Activated gamma-delta T cell (primary cell): ENCODE measurements around the gene ZNF513.
A peak's percentile ranks its signal among the peaks of the same experiment; 100 is the strongest.

ENCODE experiments used
- DNase-seq: peaks from one replicate; lab custom pipeline; 2025; lab: John Stamatoyannopoulos, UW

ZNF513 gene

GRCh38 chr2:27390822-27391679 is 10.5 kb upstream of the ZNF513 start:
- DNase-seq: no peak

DNA sequence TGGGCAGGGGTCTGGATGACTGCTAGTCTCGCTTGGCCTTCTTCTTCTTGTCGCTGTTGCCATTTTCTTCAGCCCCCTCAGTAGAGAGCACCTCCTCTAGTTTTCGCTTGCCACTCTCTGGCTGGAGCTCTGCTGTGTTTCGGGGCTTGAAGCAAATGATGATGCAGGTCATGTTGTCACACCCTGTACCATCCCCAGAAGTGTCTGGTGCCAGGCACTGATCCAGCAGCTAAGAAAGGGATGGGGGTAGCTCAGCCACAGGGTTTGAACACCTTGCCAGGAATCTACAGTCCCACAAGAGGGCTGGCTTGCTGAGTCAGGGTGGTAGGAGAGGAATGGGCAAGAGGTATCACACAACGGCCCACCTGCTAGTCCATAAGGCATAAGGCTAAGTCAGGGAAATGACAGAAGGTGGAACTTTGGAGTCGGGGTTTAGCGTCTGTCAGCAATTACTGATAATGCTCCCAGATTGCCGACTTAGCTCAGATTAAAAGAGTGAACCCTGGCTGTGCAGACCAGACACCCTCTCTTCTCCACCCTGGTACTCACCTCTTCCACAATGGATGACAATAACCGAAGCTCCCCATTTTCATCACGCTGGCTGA is 1.1 kb upstream of the ZNF513 start:
- no peak for DNase-seq

GRCh38 chr2:27379836-27380625 is 503 bp downstream of the ZNF513 start:
- no peak for DNase-seq

DNA sequence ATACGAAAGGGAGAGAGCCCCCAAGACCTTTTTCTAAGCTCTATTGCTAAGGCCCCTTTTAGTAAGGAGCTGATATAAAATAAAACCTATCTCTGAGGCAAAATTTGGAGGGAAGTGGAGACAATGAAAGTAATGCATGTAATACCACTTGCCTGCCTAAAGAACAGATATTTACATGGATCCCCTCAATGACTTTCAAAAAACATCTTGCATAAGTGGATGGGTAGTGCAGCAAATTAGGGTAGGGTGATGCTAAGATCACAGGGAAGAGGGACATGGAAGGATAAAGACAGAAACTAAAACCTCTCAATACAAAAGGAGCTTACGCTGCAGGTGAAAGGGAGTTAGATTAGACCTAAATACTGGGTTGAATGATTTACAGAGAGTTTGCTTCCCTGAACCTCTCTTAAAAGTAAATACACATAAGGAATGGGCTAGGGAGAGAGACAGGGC is 1.1 kb downstream of the ZNF513 start:
- DNase-seq: no peak

- no peak for DNase-seq
Measured at GRCh38 chr2:27378809-27379290, 1.7 kb downstream of the ZNF513 start.

- no peak for DNase-seq
Measured at GRCh38 chr2:27378096-27378808, 2.3 kb downstream of the ZNF513 start.

DNA sequence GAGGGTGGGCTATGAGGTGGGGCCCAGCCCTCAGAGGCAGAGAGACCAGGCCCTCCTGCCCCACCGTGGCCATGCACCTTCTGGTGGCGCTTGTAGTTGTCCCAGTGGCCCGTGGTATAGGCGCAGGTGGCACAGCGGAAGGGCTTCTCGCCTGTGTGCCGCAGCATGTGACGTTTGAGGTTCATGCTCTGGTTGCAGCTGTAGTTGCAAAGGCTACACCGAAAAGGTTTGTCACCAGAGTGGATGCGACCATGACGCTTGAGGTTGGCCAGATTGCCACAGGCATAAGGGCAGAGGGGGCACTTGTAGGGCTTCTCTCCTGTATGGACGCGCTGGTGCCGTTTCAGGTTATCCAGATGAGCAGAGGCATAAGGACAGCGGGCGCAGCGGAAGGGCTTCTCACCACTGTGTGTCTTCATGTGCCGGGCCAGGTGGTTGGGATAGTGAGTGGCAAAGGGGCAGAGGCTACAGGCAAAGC is 2.9 kb downstream of the ZNF513 start:
- DNase-seq: no peak

DNA sequence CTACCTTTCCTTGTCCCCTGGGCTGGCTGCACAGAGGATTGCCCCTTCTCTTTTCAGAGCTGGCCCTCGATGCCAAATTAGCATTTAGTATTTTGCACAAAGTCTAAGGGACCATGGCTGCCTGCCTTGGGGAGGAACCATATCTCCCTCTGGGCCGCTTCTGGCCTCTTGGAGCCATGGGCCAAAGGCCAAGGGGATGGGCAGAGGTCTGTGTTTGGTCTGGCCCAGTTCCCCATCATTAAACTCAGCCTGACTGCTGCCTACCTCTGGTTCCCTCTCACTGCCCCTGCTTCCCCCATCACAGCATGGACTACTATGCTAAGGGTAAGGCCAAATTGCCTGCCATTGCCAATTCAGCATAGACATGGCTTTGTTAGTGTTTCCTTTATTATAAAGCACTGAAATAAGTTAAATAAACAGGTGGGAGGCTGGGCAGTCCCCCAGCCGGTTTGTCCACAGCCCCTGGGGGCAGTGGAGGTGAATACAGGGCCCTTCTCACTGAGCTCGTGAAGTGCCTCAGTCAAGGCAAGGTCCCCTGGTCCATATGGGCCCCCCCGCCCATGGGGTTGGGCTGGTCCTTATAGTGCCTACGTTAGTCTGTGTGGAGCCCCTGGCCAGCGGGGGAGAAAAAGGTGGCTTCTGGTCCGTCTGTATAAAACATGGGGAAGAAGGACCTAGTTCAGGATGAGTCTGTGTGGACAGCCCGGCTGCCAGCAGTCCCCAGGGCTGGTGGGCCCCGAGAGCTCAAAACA is 3.5 kb downstream of the ZNF513 start:
- DNase-seq: no peak

DNA sequence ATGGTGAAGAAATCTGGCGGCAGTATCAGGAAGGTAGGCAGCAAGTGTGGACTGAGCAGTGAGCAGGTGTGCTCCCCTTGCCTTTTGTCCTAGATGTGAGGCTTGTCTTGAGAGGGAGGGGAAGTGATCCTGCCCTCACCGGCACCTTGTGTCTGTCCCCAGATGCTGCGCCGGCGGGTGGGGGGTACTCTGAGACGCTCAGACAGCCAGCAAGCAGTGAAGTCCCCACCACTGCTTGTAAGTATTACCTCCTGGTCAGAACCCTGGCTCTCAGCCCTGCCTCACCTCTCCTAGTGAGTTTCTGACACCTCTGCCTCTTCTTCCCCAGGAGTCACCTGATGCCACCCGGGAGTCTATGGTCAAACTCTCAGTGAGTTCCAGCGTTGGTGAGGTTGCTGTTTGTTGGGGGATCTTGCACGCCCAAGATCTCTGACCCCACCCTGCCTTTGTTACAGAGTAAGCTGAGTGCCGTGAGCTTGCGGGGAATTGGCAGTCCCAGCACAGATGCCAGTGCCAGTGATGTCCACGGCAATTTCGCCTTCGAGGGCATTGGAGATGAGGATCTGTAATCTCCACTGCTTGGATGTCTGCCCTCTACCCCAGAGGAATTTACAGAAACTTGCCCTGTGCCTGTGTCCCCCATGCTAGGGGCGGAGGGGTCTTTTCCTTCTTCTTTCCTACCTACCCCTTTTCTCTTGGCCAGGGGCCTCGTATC is 4.2 kb downstream of the ZNF513 start:
- no peak for DNase-seq

DNA sequence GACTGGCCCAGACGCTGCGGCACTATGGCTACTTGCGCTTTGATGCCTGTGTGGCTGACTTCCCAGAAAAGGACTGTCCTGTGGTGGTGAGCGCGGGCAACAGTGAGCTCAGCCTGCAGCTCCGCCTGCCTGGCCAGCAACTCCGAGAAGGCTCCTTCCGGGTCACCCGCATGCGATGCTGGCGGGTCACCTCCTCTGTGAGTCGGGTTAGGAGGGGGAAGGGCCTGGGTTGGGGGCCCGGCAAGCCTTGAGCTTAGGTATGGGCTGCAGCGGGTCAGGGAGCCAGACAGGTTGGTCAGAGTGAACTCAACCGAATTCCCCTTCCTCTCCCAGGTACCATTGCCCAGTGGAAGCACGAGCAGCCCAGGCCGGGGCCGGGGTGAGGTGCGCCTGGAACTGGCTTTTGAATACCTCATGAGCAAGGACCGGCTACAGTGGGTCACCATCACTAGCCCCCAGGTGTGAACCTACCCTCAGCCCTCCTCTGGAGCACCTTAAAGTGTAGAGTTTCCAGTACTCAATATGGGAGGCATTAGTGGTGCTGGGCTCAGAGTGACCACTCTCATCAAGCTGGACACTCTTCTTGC is 4.9 kb downstream of the ZNF513 start:
- no peak for DNase-seq

- no peak for DNase-seq
Measured at GRCh38 chr2:27373567-27373966, 7.0 kb downstream of the ZNF513 start.

- no peak for DNase-seq
Measured at GRCh38 chr2:27372937-27373336, 7.6 kb downstream of the ZNF513 start.

- DNase-seq: no peak
Measured at GRCh38 chr2:27370816-27371620, 9.5 kb downstream of the ZNF513 start.

DNA sequence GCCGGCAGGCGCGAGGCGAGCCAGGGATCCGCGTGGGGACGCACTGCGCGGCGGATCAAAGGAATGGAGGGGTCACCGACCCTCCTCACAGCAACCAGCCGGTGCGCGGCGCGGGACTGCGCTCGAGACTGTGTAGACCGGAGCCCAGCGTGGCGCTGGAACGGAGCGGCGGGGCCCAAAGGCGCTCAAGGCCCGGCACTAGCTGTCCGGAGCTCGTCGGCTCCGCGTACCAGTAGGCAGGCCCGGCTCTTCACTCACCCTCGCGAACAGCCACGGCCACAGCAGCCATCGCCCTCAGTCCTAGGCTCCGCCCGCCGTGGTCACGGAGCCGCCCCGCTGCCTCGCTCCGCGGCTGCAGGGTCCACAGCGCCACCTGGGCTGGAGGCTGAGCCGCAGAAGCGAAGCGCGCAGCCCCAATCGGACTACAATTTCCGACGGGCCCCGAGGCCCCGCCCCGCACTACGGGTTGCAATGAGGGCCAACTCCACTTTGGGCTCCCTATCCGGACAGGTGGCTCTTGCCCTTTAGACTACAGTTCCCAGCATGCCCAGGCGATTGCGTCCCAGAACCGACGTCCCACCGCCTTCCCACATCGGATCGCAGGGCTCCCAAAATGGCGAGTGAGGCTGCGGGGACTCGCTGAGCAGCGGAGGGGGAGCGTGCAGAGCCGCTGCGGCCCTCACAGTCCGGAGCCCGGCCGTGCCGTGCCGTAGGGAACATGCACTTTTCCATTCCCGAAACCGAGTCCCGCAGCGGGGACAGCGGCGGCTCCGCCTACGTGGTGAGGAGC is 10.3 kb downstream of the ZNF513 start, which contains the start of the genes EIF2B4 and SNX17:
TSS of gene EIF2B4 (minus strand) at position 313 of the 790 bp plus-strand sequence. CDS start at position 289, 24 bp downstream.
TSS of gene SNX17 (plus strand) at position 591 of the 790 bp plus-strand sequence. CDS start at position 719, 128 bp downstream.
- DNase-seq: peak; percentile 99

DNA sequence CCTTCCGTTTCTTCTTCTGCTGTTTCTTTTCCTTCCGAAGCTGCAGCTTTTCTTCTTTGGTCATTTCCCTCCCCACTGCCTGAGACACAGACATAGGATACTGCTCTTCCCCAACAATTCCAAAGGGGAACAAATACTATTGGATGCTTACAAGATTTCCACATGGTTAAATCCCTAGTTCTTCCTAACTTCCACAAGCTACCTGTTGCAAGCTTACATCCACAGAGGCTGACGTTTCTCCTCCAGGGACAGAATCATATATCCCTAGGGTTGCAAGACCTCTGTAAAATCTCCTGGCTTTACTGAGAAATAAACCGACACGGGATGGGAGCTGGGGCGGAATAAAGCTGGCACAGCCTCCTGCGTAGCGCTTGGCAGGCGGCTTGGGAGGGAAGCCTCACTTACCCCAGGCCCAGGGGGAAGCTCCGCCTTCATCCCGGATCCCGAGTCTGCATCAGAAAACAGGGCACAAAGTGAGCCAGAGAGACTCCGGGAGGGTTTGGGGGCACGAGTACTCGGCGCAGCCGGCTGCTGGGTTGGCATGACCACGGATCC is 11.0 kb downstream of the ZNF513 start:
- no peak for DNase-seq

DNA sequence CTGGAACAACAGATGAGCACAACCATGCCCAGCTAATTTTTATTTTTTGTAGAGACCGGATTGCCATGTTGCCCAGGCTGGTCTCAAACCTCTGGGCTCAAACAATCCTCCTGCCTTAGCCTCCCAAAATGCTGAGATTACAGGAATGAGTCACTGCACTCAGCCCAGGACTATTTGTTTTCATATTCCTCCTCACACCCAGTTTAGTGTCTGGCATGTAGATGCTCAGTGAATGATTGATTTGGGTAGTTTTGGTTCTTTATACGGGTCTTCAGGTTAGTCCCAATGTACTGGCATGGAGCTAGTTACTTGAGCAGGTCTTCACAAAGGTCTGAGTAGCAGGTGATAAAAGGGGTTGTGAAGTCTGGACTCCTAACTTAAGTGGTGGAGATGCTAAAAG is 16.6 kb downstream of the ZNF513 start:
- DNase-seq: no peak

DNA sequence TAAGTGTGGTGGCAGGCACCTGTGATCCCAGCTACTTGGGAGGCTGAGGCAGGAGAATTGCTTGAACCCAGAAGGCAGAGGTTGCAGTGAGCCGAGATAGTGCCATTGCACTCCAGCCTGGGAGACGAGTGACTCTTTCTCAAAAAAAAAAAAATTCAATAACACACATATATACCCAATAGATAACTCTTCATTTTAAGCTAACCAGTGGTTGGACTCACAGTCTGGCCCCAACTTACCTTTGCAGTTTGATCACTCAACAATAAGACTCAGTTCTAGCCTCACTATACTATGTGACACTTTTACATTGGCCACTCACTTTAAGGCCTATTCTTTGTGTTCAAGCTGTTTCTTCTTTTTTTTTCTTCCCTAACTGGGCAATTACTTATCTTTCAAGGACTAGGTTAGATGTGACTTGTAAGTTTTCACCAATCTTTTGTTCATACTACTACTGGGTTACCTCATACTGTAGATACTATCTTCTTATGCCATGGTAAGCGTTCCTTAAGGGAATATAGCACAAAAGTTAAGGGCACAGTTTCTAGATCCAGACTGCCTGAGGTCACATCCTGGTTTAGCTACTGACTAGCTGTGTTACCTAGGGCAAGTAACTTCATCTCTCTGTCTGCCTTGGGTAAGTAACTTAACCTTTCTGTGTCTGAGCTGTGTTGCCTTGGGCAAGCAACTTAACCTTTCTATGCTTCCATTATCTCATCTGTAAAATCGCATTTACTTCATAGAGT is 17.7 kb downstream of the ZNF513 start:
- no peak for DNase-seq
